K562 (cell line): Measurements from ENCODE around the gene ARHGAP12. TPM values are rescaled to one million over a fixed set of nuclear protein-coding genes. Genes with fewer than 3 reads are reported as not detected.
A peak's percentile ranks its signal among the peaks of the same experiment; 100 is the strongest.

ENCODE experiments used
- ATAC-seq: fragments of 200-7000 bp; cut with Tn5 transposase; 3 replicates; pipeline ENCODE4 v1.9.1; 2020; ENCODE audit warnings: moderate library complexity
- BruUV-seq: library from RNA; stranded (reverse); fragments of 400-500 nt; replicated peaks from 2 replicates; lab custom pipeline; 2021; lab: Mats Ljungman, UMichigan
- CTCF ChIA-PET: fragments of 300-600 bp; formaldehyde crosslinking; extraction: SDS; loops from one replicate; lab custom pipeline; 2021; ENCODE audit warnings: low intra/inter-chr PET ratio; lab: Yijun Ruan, JAX
- POLR2A ChIA-PET: fragments of 300-600, 350-650 bp; sonication (Branson Sonifier 250); formaldehyde crosslinking; extraction: SDS; loops from one replicate; lab custom pipeline; 2021; ENCODE audit warnings: antibody characterized with exemption, inconsistent platforms; lab: Yijun Ruan, JAX
- DNase-seq, 4 experiments: peaks; one replicate each; pipeline versions ENCODE4 v3.0.0 to v3.0.0-alpha.2; 2011 to 2018; ENCODE audit warnings: low spot score in 3 of 4, mixed read lengths in 3 of 4; ENCODE audit errors: extremely low read depth in 1 of 4
- FAIRE-seq: peaks from 2 replicates; lab custom pipeline; 2011; peaks lifted over from hg19 to GRCh38; lab: Jason Lieb, UNC
- H2AFZ ChIP-seq: 2 replicates; pipeline ENCODE4 v1.6.0; 2011; ENCODE audit warnings: low read depth, low read length, control low read depth, inconsistent platforms
- H3K27ac ChIP-seq: fragments of 200-600 bp; 3 replicates; pipeline ENCODE4 v1.8.0; 2011; ENCODE audit warnings: low read depth, mild to moderate bottlenecking, control low read depth, inconsistent platforms, low read length, moderate library complexity, mixed read lengths; ENCODE audit errors: extremely low read depth
- H3K27me3 ChIP-seq, 2 experiments: fragments of 300-600 bp in 1 of 2; 2 replicates in 1 of 2; 3 replicates in 1 of 2; pipeline versions ENCODE4 v1.6.0 to v1.8.0; 2011; ENCODE audit warnings: inconsistent platforms in 2 of 2, low read length in 2 of 2, mild to moderate bottlenecking in 1 of 2, mixed read lengths in 1 of 2, moderate library complexity in 1 of 2; ENCODE audit not compliant: control insufficient read depth in 2 of 2, insufficient read depth in 2 of 2
- H3K36me3 ChIP-seq: fragments of 300-600 bp; 3 replicates; pipeline ENCODE4 v1.8.0; 2011; ENCODE audit warnings: mild to moderate bottlenecking, low read length, inconsistent platforms; ENCODE audit not compliant: control insufficient read depth, insufficient read depth
- H3K4me1 ChIP-seq, 2 experiments: fragments of 200-600 bp in 1 of 2; replicated peaks in 1 of 2; 2 replicates in 1 of 2; 3 replicates in 1 of 2; pipeline versions ENCODE4 v1.5.1 to v1.8.0; 2011; ENCODE audit warnings: inconsistent platforms in 2 of 2, low read length in 2 of 2, mild to moderate bottlenecking in 1 of 2, mixed read lengths in 1 of 2, moderate library complexity in 1 of 2; ENCODE audit not compliant: control insufficient read depth in 2 of 2, insufficient read depth in 2 of 2
- H3K4me2 ChIP-seq: 2 replicates; pipeline ENCODE4 v1.6.1; 2011; ENCODE audit warnings: low read length, control low read depth, inconsistent platforms, mixed read lengths; ENCODE audit not compliant: insufficient read depth
- H3K4me3 ChIP-seq: fragments of 200-600 bp; sonication (generic), shearing (Covaris generic); 2 replicates; pipeline ENCODE4 v1.5.1; 2016; ENCODE audit warnings: control low read depth, inconsistent platforms
- H3K79me2 ChIP-seq: fragments of 200-600 bp; 3 replicates; pipeline ENCODE4 v1.8.0; 2011; ENCODE audit warnings: low read length, inconsistent platforms; ENCODE audit not compliant: control insufficient read depth, insufficient read depth
- H3K9ac ChIP-seq, 2 experiments: 2 replicates each; pipeline versions ENCODE4 v1.6.0 to v1.6.1; 2011; ENCODE audit warnings: low read depth in 2 of 2, low read length in 2 of 2, control low read depth in 1 of 2, inconsistent platforms in 1 of 2, mild to moderate bottlenecking in 1 of 2, mixed read lengths in 1 of 2; ENCODE audit not compliant: insufficient read depth in 1 of 2
- H3K9me1 ChIP-seq: one replicate; pipeline ENCODE4 v1.6.0; 2011; ENCODE audit warnings: inconsistent platforms, mild to moderate bottlenecking, low read length, moderate library complexity; ENCODE audit not compliant: control insufficient read depth, insufficient read depth
- H3K9me3 ChIP-seq: replicated peaks from 2 replicates; pipeline ENCODE4 v1.5.1; 2011; ENCODE audit warnings: low read depth, low read length, inconsistent platforms; ENCODE audit not compliant: control insufficient read depth, insufficient read depth
- H4K20me1 ChIP-seq: replicated peaks from 2 replicates; pipeline ENCODE4 v1.6.1; 2011; ENCODE audit warnings: low read length, inconsistent platforms, mixed read lengths; ENCODE audit not compliant: control insufficient read depth, insufficient read depth
- ARNT ChIP-seq, 2 experiments: fragments of 450-650 bp; IDR thresholded peaks; 2 replicates each; pipeline ENCODE4 v1.6.1; 2016; ENCODE audit warnings: mild to moderate bottlenecking in 1 of 2
- ESRRA ChIP-seq: fragments of 450-650 bp; IDR thresholded peaks from 2 replicates; pipeline ENCODE4 v1.6.1; 2014; ENCODE audit warnings: low read depth, mild to moderate bottlenecking, moderate library complexity, borderline replicate concordance
- SIX5 ChIP-seq, 2 experiments: IDR thresholded peaks; 2 replicates each; pipeline ENCODE4 v1.6.1; 2011; ENCODE audit warnings: low read length in 2 of 2, borderline replicate concordance in 1 of 2, low read depth in 1 of 2, mild to moderate bottlenecking in 1 of 2, moderate library complexity in 1 of 2; ENCODE audit not compliant: insufficient read depth in 1 of 2
- TAF9B ChIP-seq: fragments of 450-650 bp; IDR thresholded peaks from 2 replicates; pipeline ENCODE4 v1.6.1; 2018; ENCODE audit warnings: mild to moderate bottlenecking; ENCODE audit not compliant: partially characterized antibody
- ZNF121 ChIP-seq: sonication (generic); formaldehyde crosslinking; conservative IDR thresholded peaks from 2 replicates; pipeline ENCODE4 v1.8.0; 2022; ENCODE audit warnings: missing genetic modification reagents
- ZNF197 ChIP-seq: fragments of 200-800 bp; sonication (Bioruptor generic); IDR thresholded peaks from 2 replicates; pipeline ENCODE4 v1.6.1; 2016; ENCODE audit warnings: low read depth, missing genetic modification characterization, missing compliant biosample characterization
- ZNF253 ChIP-seq: fragments of 250-450 bp; sonication (Bioruptor Pico); conservative IDR thresholded peaks from 2 replicates; pipeline ENCODE4 v1.6.1; 2021; ENCODE audit warnings: mild to moderate bottlenecking
- WGBS: fragments of 100-300 bp; shearing (Covaris generic); methylation state at CpG from one replicate; pipeline ENCODE4 v1.1.6; 2016; ENCODE audit warnings: low coverage, mixed read lengths; ENCODE audit not compliant: insufficient coverage; ENCODE audit errors: missing lambda C conversion rate; 5-methylcytosine and 5-hydroxymethylcytosine counted together
- in situ Hi-C: fragments of 300-500 bp; cut with MboI; formaldehyde crosslinking; loops from 4 replicates; pipeline ENCODE4 v1.15.0; 2018; ENCODE audit warnings: inconsistent platforms, mixed read lengths
- intact Hi-C: fragments of 100-400 bp; cut with micrococcal nuclease; formaldehyde crosslinking; loops from 2 replicates; pipeline ENCODE4 v1.14.2; 2022
- polyA plus RNA-seq, 8 experiments: library from polyadenylated mRNA; depleted of rRNA in 4 of 8; stranded (reverse) in 5 of 8; unstranded in 3 of 8; fragments of >200 nt; fragmentation: Nextera tagmentation in 2 of 8; fragmentation: Illumina TruSeq in 1 of 8; extraction: Ambion mirVana in 2 of 8; extraction: Trizol in 1 of 8; gene quantifications; 2 replicates each; pipeline versions ENCODE4 v1.2.1 to v1.2.3, GENCODE V29; 2011 to 2014; ENCODE audit warnings: inconsistent platforms in 1 of 8, missing spikeins in 1 of 8
- total RNA-seq, 7 experiments: library from RNA; depleted of rRNA in 6 of 7; stranded (reverse); fragments of >200 nt in 6 of 7; fragmentation: Illumina TruSeq in 2 of 7; extraction: Trizol in 2 of 7; gene quantifications; 2 replicates each; pipeline versions ENCODE4 v1.2.1 to v1.2.3, GENCODE V29; 2011 to 2021; ENCODE audit warnings: low replicate concordance in 1 of 7

ARHGAP12 gene
- total and polyA plus RNA-seq, 9 of the 15 experiments (the other 6 are each of a cell fraction or from before 2014, with no cell fraction given), result 4.4 to 18.7 (median 10.1) TPM

DNA sequence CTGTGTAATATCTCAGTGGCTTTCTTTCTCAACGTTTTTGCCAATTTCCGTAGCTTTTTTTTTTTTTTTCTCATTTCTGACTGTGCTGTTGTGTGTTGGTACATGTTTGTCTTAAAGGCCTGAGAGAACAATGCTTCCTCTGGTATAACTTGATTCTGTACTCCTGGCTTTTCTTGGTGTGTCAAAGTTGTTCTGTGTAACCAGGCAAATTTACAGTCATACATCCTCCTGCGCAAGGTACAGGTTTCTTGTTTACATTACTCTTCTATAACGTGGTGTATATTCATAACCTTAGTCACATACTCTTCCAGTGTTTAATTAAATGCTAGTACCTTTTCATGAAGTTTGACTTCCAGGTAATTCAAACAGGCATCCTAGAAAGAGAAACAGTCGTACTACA is 8.3 kb upstream of the ARHGAP12 start (continued):
- TF ChIP-seq ARNT (IDR thresholded peaks at IDR 0.05), result 0 out of 4 replicates have a peak, but pooled peaks of 1 of the 2 experiments have one; percentile 18
- TF ChIP-seq SIX5 (IDR thresholded peaks at IDR 0.05; ENCODE audit: borderline replicate concordance in 1 of 2, insufficient read depth in 1 of 2, low read depth in 1 of 2, low read length in 2 of 2), result no peak
- TF ChIP-seq ESRRA, result no peak
- no peak for TF ChIP-seq ZNF253 (CRISPR knock-in tag)
- no peak for TF ChIP-seq TAF9B

DNA sequence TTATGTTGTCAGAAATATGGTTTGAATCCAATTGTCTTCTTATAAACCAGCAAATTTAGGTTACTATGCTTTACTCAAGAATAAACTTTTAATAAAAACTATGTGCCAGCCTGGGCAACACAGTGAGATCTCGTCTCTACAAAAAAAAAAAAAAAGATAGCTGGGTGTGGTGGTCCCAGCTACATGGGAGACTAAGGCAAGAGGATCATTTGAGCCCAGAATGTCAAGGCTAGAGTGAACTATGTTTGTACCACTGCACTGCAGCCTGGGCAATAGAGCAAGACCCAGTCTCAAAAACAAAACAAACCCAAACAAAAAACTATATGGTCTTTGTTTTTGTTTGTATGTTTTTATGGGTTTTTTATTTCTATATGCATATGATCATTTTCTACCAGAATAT is 7.5 kb upstream of the ARHGAP12 start:
- H3K27me3 ChIP-seq, result no peaks in the 10 kb centered on the region
- DNase-seq (no peak), ATAC-seq (no peak), FAIRE-seq (no peak)
- H3K9ac ChIP-seq, result no peak overlapping the region
- TF ChIP-seq ZNF197 (CRISPR knock-in tag) (no peak), ZNF121 (CRISPR knock-in tag) (peak; percentile 68)
- ChIA-PET POLR2A (interaction anchor here (1.2 kb wide), 1 partner anchor 8 kb away, joined by 3 read pairs; no protein-coding TSS in a partner anchor), CTCF (no interaction called here)
- peaks cover 3 to 22% of the 10 kb centered on the region in 2 experiments for H3K4me1 ChIP-seq
- intact Hi-C loops (no loop called here), in situ Hi-C loops (no loop called here)
- H2AFZ ChIP-seq, result no peak overlapping the region
- no peak overlapping the region for H3K4me2 ChIP-seq
- H3K9me3 ChIP-seq, result no peaks in the 10 kb centered on the region
- no peaks in the 10 kb centered on the region for H3K36me3 ChIP-seq
- BruUV-seq, result no TSS peak
- H3K27ac ChIP-seq, result no peak overlapping the region
- no peaks in the 10 kb centered on the region for H3K9me1 ChIP-seq
- WGBS, result 83% methylated on average over 1 of the region's 1 CpG
- H4K20me1 ChIP-seq, result no peaks in the 10 kb centered on the region
- no peaks in the 10 kb centered on the region for H3K79me2 ChIP-seq
- H3K4me3 ChIP-seq, result no peak overlapping the region
